ENCODE results near the gene GCNT1.
"Not testable (repeated sequence)": the region's sequence is repeated elsewhere in the genome, so short reads cannot be mapped to it uniquely, and the experiment has no call there.

The GCNT1 gene

DNA sequence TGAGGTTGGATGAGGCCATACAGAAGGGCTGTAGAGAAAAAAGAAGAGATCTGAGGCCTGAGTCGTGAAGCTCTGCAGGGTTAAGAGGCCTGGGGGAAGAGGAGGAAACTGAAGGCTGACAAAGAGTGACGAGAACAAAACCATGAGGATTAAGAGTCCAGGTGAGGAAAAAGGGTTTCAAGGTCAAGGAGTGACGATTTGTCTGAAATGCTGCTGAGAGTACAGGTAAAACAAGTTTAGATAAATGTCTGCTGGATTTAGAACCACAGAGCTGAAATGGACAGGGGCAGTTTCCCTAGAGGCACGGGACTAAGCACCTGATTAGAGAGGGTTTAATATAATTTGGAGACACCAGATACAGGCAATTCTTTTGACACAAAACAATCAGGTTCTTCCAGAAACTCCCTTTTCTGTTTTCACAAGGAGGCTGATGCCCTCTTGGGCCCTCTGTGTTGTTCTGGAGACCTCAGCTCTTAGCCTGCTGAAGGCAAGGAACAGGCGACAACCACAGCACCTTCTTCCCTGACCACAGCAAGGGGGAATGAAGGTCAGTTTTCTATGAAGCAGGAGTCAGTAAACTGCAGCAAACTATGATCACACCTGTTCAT lies 14.6 kb upstream of the GCNT1 start:
- DNase-seq, result no peak

GRCh38 chr9:76445976-76446375 lies 13.0 kb upstream of the GCNT1 start:
- DNase-seq, result no peak

GRCh38 chr9:76448501-76448900 lies 10.5 kb upstream of the GCNT1 start:
- no peak for DNase-seq

DNA sequence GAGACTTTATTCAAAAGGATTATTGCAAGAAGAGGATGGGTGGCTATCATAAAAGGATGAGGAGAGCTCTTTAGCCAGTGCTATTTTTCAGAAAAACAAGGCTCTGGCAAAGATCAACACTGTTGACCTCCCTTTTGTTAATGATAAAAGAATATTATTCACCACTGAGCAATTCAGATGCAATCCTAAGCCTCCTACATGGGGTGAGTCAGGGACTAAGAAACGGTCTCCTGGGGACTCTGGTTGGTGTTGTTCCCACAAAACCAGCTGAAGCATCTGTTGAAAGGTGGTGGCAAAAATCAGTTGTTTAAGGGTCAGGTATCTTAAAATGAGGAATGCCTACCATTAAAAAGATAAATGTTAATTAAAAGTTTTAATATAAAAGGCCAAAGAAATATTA lies 7.7 kb upstream of the GCNT1 start:
- DNase-seq, result no peak

DNA sequence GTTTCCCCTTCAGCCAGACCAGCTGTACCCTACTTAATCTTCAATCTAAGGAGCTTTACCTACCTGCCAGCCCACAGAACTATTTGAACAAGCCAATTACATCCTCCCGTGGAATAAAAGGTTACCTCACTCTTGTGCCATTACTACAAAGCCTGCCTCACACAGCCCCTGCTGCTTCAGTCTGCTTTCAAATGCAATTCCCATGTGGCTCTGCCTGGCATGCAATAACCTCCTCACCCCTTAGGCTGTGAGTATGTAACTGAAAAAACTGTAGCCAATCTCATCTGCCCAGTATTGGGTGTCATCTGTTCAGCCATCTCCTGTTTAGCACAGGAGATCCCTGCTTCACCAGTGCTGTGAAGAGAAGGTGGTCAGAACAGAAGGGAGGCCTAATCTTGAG lies 6.1 kb upstream of the GCNT1 start:
- peak; percentile 45 for DNase-seq

DNA sequence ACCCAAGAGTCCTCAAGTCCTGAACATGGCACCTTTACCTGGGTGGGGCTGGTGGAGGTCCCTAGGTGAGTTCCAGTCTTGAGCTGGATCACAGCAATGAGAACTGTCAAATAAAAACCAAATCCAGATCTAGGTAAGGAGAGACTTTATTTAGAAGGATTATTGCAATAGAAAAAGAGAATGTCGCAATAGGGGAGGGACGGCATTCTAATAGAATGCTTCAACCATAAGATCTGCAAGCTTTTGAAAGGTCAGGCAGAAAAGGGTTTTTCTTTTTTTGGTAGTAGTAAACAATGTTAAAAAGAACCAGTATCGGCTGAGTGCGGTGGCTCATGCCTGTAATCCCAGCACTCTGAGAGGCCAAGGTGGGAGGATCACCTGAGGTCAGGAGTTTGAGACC lies 5.2 kb upstream of the GCNT1 start:
- DNase-seq, result no peak

DNA sequence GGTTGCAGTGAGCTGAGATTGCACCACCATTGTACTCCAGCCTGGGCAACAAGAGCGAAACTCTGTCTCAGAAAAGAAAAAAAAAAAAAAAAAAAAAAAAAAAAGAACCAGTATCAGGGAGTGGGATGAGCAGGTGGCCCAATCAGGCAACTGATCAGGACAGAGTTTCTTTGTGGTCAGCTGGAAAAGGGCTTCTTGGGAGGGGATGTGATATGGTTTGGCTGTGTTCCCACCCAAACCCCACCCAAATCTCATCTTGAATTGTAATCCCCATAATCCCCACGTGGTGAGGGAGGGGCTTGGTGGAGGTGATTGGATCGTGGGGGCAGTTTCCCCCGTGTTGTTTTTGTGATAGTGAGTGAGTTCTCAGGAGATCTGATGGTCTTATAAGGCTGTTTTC lies 4.7 kb upstream of the GCNT1 start:
- no peak for DNase-seq

DNA sequence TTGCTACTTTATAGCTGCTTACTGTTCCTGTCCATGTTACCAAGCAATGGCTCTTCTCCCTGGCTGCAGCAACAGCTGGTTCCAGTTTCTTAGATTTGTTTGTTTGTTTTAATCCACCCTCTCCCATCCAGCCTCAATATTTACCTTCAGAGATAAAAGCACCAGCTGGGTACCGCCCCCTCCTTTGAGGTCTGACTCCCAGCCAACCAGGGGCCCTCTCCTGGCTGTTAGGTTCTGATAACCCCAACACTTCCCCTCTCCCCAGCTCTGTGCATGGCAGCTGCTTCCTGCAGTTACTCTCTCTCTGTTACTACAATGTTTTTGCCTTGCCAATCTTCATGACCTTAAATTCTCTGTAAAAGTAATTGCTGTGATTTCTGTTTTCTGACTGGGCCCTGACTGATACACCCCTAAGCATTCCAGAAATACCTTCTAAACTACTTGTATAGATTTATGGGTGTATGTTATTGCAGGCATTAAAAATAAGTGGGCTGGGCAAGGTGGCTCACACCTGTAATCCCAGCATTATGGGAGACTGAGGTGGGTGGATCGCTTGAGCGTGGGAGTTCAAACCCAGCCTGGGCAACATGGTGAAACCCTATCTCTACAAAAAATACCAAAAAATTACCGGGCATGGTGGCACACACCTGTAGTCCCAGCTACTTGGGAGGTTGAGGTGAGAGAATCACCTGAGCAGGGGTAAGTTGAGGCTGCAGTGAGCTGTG lies 2.6 kb upstream of the GCNT1 start:
- DNase-seq, result peak; percentile 67

- DNase-seq, result peak; percentile 19
Observed at GRCh38 chr9:76459694-76460635, 983 bp downstream of the GCNT1 start.

- DNase-seq, result no peak
Observed at GRCh38 chr9:76462126-76462525, 3.1 kb downstream of the GCNT1 start.

DNA sequence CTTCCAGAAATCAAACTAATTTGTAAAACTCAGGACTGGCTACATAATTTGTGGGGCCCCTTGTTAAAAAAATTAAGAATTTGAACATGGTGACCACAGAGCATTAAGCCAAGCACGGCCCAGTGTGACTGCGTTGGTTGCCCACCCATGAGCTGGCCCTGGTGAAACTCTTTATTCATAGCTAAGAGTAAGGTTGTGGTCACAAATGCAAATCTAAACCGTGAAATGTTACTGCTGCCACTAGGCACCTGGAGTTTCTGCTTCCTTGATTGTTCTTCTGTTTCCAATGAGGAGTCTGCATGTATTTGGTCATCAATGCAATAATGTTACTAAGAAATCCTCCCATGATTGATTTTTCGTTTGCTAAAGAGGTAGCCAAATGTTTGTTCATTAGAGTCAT lies 4.2 kb downstream of the GCNT1 start:
- DNase-seq, result no peak

GRCh38 chr9:76464706-76465105 lies 5.7 kb downstream of the GCNT1 start:
- DNase-seq, result no peak

- no peak for DNase-seq
Observed at GRCh38 chr9:76465442-76466298, 6.7 kb downstream of the GCNT1 start.

- no peak for DNase-seq
Observed at GRCh38 chr9:76466299-76466605, 7.3 kb downstream of the GCNT1 start.

GRCh38 chr9:76474419-76474818 lies 15.4 kb downstream of the GCNT1 start:
- no peak for DNase-seq

GRCh38 chr9:76475686-76476085 lies 16.7 kb downstream of the GCNT1 start:
- no peak for DNase-seq

DNA sequence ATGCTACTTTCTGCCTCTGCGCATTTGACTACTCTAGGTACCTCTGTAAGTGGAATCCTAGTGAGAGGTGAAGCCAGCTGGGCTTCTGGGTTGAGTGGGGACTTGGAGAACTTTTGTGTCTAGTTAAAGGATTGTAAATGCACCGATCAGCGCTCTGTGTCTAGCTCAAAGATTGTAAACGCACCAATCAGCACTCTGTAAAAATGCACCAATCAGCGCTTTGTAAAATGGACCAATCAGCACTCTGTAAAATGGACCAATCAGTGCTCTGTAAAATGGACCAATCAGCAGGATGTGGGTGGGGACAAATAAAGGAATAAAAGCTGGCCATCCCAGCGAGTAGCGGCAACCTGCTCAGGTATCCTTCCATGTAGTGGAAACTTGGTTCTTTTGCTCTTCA lies 18.8 kb downstream of the GCNT1 start:
- not testable (repeated sequence) for DNase-seq

GRCh38 chr9:76478226-76478625 lies 19.2 kb downstream of the GCNT1 start:
- DNase-seq, result no peak

DNA sequence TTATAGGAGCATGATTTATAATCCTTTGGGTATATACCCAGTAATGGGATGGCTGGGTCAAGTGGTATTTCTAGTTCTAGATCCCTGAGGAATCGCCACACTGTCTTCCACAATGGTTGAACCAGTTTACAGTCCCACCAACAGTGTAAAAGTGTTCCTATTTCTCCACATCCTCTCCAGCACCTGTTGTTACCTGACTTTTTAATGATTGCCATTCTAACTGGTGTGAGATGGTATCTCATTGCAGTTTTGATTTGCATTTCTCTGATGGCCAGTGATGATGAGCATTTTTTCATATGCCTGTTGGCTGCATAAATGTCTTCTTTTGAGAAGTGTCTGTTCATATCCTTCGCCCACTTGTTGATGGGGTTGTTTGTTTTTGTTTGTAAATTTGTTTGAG lies 20.4 kb downstream of the GCNT1 start:
- DNase-seq, result not testable (repeated sequence)

GRCh38 chr9:76486151-76486550 lies 27.2 kb downstream of the GCNT1 start:
- DNase-seq, result no peak

DNA sequence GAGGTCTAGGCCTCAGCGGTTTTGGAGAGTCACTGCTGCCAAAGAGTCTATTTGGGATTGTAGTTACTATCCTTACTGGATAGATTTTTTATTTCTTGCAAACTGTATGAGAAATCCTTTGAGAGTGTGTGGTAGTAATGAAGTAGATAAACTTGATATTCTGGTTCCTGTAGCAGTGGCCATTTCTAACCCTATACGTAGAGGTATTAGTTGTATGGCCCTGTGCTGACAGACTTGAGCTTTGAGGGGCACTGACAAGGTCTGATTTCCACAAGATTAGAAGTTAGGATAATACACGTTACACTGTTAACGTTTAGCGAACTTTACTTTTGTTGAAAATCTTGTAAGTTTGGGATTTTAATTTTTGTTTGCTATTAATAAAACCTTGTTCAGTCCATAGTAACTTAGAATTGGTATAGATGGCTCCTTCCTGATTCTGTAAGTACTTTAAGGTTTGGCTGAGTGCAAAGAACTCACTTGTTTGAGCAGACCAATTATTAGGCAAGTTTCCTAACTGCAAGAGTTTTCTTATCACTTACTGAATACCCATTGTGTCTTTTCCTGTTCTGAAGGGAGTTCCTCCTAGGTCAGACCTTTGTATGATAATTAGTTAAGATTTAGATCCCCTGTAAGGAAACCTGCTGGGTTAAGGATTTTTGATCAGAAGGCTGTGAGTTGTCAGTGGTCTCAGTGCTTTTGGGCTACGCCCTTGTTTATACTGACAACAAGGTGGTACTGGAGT lies 31.4 kb downstream of the GCNT1 start:
- no peak for DNase-seq

DNA sequence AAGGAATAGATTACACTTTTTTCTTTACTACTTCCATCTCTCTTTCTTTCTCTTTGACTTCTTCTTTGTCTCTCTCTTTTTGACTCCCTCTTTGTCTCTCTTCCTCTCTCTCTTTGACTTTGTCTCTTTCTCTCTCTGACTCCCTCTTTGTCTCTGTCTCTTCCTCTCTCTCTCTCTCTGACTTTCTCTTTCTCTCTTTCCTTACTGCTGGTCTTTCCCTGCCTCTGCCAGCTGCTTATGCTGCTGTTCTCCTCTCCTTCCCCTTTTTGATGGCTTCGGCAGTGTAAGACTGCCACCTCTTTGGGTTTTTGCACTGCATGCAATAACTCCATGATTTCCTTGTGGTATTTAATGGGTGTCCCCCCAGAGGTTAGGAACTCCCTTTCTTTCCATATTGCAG lies 32.1 kb downstream of the GCNT1 start:
- not testable (repeated sequence) for DNase-seq

Measured in NCI-H1436 (cell line).